Measurements from ENCODE around the gene SPRY4.

- no peak for TF ChIP-seq CTCF (IDR thresholded peaks at IDR 0.05)
- no peak for TF ChIP-seq POLR2A (IDR thresholded peaks at IDR 0.05)
Measured at GRCh38 chr5:142342128-142342981, 17.5 kb upstream of the SPRY4 start.
